Measurements from ENCODE around the gene NUP50.

NUP50 gene

DNA sequence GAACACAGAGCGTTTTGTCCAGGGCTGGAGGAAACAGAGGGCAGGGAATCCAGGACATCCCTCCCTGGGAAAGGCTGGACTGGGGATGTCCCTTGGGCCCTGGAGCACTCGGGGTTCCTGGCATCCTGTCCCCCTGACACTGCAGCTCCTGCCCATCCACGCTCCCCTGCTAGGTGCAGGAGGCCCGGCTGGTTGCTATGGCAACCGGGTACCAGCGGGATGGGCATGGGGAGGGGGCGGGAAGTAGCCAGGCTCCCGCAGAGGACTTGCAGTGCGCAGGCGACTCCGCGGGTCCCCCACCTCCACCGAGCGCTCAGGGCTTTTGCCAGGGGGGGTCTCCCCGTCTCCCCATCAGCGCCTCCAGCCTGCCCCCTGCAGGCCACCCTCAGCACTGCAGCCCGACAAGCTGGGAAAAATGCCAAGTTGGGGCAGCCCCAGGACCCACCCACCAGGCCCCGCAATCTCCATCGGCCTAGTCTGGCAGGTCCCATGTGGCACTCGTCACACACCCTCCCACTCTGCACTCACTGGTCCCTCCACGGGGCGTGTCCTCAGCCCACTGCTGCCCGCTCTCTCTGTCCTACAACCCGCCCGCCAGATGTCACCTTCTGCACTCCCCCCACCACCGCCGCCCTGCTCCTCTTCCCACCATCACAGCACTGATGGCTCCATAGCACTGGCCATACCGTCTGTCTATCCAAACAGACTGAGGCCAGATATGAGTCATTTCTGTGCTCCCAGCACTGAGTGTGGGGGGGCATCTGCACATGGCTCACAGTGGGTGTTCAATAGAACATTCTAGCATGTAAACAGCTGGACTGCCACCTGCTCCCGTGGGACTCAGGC is 45.5 kb downstream of the NUP50 start:
- WGBS (ENCODE audit: insufficient coverage, insufficient read length): no CpG with 5 or more reads among the region's 29 CpGs
- no peak for DNase-seq (ENCODE audit: low read depth, low spot score)
- H3K4me1 ChIP-seq (ENCODE audit: control insufficient read depth, insufficient read depth, low read length): peaks cover 1% of the 10 kb centered on the region
- no peak overlapping the region for H3K4me3 ChIP-seq (ENCODE audit: low read length)
- no peaks in the 10 kb centered on the region for H3K9me3 ChIP-seq (ENCODE audit: control insufficient read depth, insufficient read depth, low read length)
- no peaks in the 10 kb centered on the region for H3K27me3 ChIP-seq (ENCODE audit: control insufficient read depth, insufficient read depth, low read length)
- no peak overlapping the region for H3K27ac ChIP-seq (ENCODE audit: low read length)
- no peaks in the 10 kb centered on the region for H3K36me3 ChIP-seq (ENCODE audit: control insufficient read depth, insufficient read depth, low read length)

DNA sequence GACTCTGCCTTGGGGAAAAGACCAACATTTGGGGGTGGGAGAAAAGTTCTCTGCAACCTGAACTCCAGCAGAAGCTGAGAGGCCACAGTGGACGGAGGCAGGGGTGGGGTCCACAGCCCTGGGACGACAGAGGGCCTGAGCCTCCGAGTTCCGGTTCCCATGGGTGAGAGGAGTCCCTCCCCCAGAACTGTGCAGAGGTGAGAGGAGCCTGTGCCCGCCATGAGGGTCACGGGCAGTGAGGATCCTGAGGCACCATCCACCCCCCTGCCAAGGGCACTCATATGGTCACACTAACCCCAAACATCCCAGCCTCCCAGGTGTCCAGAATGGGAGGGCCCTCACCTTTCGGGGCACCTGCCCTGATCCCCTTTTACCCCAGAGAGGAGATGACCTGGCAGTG is 46.4 kb downstream of the NUP50 start:
- Histone ChIP-seq H3K9me3 (ENCODE audit: control insufficient read depth, insufficient read depth, low read length) (no peaks in the 10 kb centered on the region), H3K27me3 (ENCODE audit: control insufficient read depth, insufficient read depth, low read length) (no peaks in the 10 kb centered on the region), H3K36me3 (ENCODE audit: control insufficient read depth, insufficient read depth, low read length) (no peaks in the 10 kb centered on the region), H3K27ac (ENCODE audit: low read length) (no peak overlapping the region), H3K4me3 (ENCODE audit: low read length) (no peak overlapping the region), H3K4me1 (ENCODE audit: control insufficient read depth, insufficient read depth, low read length) (peaks cover 1% of the 10 kb centered on the region)
- no peak for DNase-seq (ENCODE audit: low read depth, low spot score)
- no CpG with 5 or more reads among the region's 7 CpGs for WGBS (ENCODE audit: insufficient coverage, insufficient read length)

DNA sequence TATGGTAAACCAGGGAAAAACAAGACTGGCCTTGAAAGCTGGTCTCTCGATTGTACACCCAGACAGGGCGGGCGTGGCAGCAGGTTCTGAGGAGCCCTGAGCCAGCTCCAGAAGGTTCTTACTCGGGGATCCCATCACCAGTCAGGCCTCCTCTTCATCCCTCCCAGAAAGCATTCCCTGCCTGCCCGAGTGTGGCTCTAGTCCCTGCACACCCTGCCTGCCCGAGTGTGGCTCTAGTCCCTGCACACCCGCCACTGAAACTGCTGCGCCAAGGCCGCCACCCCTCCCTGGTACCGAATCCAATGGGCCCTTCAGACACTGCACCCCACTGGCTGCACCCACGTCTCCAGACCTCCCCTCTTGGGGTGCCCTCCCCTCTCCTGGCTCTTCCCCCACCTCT is 46.9 kb downstream of the NUP50 start:
- Histone ChIP-seq H3K4me3 (ENCODE audit: low read length) (no peak overlapping the region), H3K27ac (ENCODE audit: low read length) (no peak overlapping the region), H3K36me3 (ENCODE audit: control insufficient read depth, insufficient read depth, low read length) (no peaks in the 10 kb centered on the region), H3K27me3 (ENCODE audit: control insufficient read depth, insufficient read depth, low read length) (no peaks in the 10 kb centered on the region), H3K9me3 (ENCODE audit: control insufficient read depth, insufficient read depth, low read length) (no peaks in the 10 kb centered on the region), H3K4me1 (ENCODE audit: control insufficient read depth, insufficient read depth, low read length) (peaks cover 1% of the 10 kb centered on the region)
- DNase-seq (ENCODE audit: low read depth, low spot score): no peak
- WGBS (ENCODE audit: insufficient coverage, insufficient read length): no CpG with 5 or more reads among the region's 11 CpGs

DNA sequence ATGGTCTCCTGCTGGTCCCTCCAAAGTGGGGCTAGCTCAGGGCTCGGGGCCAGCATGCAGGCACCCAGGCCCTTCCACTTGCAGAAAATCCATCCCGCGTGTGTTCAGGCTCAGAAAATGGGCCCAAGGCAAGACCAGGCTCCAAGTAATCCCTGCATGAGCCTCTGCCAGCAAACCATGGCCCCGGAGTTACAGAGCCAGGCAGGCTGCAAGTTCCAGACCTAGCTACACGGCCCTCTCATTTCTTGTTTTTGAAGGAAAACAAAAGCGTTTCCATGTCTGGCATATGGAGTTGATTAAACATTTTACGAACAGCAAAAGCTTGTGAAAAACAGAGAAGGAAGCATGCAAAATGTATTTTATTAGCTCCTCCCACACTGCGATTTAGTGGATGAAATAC is 47.3 kb downstream of the NUP50 start:
- no peaks in the 10 kb centered on the region for H3K9me3 ChIP-seq (ENCODE audit: control insufficient read depth, insufficient read depth, low read length)
- no peaks in the 10 kb centered on the region for H3K36me3 ChIP-seq (ENCODE audit: control insufficient read depth, insufficient read depth, low read length)
- WGBS (ENCODE audit: insufficient coverage, insufficient read length): no CpG with 5 or more reads among the region's 8 CpGs
- H3K4me3 ChIP-seq (ENCODE audit: low read length): no peak overlapping the region
- no peak overlapping the region for H3K27ac ChIP-seq (ENCODE audit: low read length)
- H3K4me1 ChIP-seq (ENCODE audit: control insufficient read depth, insufficient read depth, low read length): peaks cover 1% of the 10 kb centered on the region
- H3K27me3 ChIP-seq (ENCODE audit: control insufficient read depth, insufficient read depth, low read length): no peaks in the 10 kb centered on the region
- no peak for DNase-seq (ENCODE audit: low read depth, low spot score)

DNA sequence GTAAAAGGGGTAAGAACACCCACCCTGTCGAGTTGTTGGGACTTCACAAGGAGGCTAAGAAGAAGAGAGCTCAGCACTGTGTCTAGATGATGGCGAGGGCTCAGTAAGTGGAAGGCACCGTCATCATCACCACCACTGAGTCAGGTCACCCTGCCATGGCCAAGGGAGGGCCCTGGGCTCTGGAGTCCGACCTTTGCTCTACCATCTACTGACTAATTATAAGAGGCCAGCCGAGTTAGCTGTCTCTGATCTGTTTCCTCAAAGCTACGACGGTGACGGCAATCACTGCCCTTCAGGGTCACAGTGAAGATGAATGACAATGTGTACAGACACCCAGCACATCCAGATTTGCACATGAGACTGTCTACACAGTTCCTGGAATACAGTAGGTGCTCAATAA is 47.7 kb downstream of the NUP50 start:
- H3K4me1 ChIP-seq (ENCODE audit: control insufficient read depth, insufficient read depth, low read length): peaks cover 1% of the 10 kb centered on the region
- WGBS (ENCODE audit: insufficient coverage, insufficient read length): no CpG with 5 or more reads among the region's 8 CpGs
- H3K36me3 ChIP-seq (ENCODE audit: control insufficient read depth, insufficient read depth, low read length): no peaks in the 10 kb centered on the region
- no peaks in the 10 kb centered on the region for H3K27me3 ChIP-seq (ENCODE audit: control insufficient read depth, insufficient read depth, low read length)
- no peaks in the 10 kb centered on the region for H3K9me3 ChIP-seq (ENCODE audit: control insufficient read depth, insufficient read depth, low read length)
- no peak for DNase-seq (ENCODE audit: low read depth, low spot score)
- no peak overlapping the region for H3K4me3 ChIP-seq (ENCODE audit: low read length)
- H3K27ac ChIP-seq (ENCODE audit: low read length): no peak overlapping the region

DNA sequence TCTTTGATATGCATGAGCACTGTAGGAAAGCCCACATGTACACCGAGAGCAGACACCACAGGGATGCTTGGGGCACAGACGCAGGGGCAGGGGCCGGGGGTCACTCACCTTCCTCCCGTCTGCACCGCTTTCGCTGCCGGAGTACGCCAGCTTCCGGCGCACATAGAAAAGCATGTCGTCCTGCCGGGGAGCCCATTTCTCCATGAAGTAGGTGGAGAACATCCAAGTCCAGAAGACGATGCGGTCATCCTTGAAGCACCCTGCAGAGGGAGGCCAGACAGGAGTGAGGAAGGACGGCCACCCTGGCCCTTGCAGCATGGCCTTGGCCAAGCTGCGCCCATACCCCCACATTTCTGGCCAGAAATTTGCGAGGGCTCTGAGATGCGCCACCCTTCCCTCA is 48.1 kb downstream of the NUP50 start:
- H3K27me3 ChIP-seq (ENCODE audit: control insufficient read depth, insufficient read depth, low read length): no peaks in the 10 kb centered on the region
- H3K36me3 ChIP-seq (ENCODE audit: control insufficient read depth, insufficient read depth, low read length): no peaks in the 10 kb centered on the region
- no CpG with 5 or more reads among the region's 18 CpGs for WGBS (ENCODE audit: insufficient coverage, insufficient read length)
- H3K9me3 ChIP-seq (ENCODE audit: control insufficient read depth, insufficient read depth, low read length): no peaks in the 10 kb centered on the region
- H3K4me1 ChIP-seq (ENCODE audit: control insufficient read depth, insufficient read depth, low read length): peaks cover 1% of the 10 kb centered on the region
- H3K27ac ChIP-seq (ENCODE audit: low read length): no peak overlapping the region
- DNase-seq (ENCODE audit: low read depth, low spot score): no peak
- H3K4me3 ChIP-seq (ENCODE audit: low read length): no peak overlapping the region

DNA sequence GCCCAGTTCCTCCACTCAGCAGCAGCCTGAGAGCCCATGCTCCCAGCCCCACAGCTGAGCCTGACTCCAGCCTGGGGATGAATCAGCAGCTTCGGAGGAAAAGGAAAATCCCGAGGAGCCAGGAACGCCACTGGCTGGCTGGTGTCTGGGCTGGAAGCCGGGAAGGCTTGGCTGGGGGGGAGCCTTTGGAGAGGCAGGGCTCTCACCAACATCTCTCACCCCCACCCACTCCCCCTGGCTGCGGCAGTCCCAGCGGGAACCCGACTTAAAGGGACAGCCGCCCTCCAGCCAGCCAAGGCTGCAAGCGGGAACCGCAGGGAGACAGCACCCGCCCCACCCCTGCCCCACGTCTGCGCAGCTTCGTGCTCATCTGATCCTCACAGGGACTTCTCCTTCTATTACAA is 48.6 kb downstream of the NUP50 start:
- WGBS (ENCODE audit: insufficient coverage, insufficient read length): no CpG with 5 or more reads among the region's 14 CpGs

DNA sequence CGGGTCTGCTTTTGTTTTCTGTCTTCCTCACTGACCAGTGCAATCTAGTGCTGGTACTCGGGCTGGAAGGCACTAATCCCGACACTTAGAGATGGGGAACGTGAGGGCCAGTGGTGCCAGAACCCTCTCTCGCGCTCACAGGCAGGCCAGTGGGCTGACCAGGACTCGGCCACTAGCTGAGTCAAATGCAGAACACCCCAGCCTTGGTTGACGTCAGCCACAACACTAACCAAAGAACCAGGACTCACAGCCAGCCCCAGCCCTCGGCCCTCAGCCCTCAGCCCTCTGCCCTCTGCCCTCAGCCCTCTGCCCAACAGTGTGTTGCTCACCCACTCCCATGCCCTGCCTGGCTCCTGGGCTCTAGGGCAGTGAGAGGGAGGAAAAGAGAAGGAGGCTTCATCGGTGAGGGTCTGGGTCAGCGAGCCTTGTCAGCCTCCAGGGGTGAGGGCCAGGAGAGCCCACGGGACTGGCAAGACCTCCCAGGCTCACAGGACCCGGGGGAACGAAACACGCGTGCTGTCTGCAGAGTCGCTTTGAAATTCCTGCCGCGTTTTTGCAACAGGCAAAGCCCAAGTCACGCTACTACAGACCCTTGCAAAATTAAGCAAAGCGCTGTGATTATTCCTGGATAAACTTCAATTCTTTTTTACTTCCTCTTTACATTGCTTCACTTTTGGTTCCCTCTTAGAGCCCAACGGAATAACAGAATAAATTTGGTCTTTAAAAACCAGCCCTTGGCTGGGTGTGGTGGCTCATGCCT is 49.4 kb downstream of the NUP50 start:
- H3K36me3 ChIP-seq (ENCODE audit: control insufficient read depth, insufficient read depth, low read length): no peaks in the 10 kb centered on the region
- no peaks in the 10 kb centered on the region for H3K9me3 ChIP-seq (ENCODE audit: control insufficient read depth, insufficient read depth, low read length)
- H3K4me1 ChIP-seq (ENCODE audit: control insufficient read depth, insufficient read depth, low read length): peaks cover 1% of the 10 kb centered on the region
- H3K4me3 ChIP-seq (ENCODE audit: low read length): no peak overlapping the region
- WGBS (ENCODE audit: insufficient coverage, insufficient read length): no CpG with 5 or more reads among the region's 22 CpGs
- no peaks in the 10 kb centered on the region for H3K27me3 ChIP-seq (ENCODE audit: control insufficient read depth, insufficient read depth, low read length)
- H3K27ac ChIP-seq (ENCODE audit: low read length): no peak overlapping the region
- DNase-seq (ENCODE audit: low read depth, low spot score): no peak

More for the DNA sequence above, 48.6 kb downstream of the NUP50 start:
- Histone ChIP-seq H3K4me1 (ENCODE audit: control insufficient read depth, insufficient read depth, low read length) (peaks cover 1% of the 10 kb centered on the region), H3K27me3 (ENCODE audit: control insufficient read depth, insufficient read depth, low read length) (no peaks in the 10 kb centered on the region), H3K4me3 (ENCODE audit: low read length) (no peak overlapping the region), H3K9me3 (ENCODE audit: control insufficient read depth, insufficient read depth, low read length) (no peaks in the 10 kb centered on the region), H3K36me3 (ENCODE audit: control insufficient read depth, insufficient read depth, low read length) (no peaks in the 10 kb centered on the region), H3K27ac (ENCODE audit: low read length) (no peak overlapping the region)
- DNase-seq (ENCODE audit: low read depth, low spot score): no peak

DNA sequence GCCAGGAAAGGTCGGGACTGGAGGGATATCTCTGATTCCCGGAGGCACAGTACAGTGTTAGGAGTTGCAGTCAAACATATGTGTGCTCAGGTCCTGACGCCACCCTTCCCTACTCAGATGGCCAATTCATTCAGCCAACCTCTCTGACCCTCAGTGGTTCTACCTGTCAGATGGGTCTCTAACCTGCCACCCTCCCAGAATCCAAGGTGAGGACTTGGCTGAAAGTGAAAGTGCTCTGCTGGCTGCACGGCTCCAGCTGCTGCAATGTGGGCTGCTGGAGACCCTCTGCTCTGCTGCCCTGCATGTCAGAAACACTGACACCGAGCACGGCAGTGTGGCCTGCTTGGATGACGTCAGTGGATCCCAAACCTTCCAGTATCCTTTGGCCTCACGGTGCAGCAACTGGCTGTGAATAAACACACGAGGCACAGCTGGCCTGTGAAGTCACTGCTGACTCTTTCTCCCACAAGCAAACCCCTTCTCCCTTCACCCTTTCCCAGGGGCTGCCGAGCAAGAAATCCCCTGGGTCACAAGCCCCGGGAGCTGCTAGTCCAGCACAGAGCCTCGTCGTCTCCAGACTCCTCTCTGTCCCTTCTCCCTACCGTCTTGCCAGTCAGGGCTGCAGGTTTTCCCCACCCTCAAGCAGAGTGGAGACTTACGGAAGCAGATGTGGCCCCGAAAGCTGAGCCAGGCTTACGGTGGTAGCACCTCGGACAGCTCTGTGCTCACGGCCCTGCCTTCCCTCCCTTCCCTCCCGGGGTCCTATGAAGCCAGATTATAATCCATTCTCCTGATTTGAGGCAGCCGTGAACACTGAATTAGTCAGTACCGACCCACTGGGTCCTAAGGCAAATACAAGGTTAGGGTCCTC is 52.6 kb downstream of the NUP50 start:
- no peaks in the 10 kb centered on the region for H3K9me3 ChIP-seq (ENCODE audit: control insufficient read depth, insufficient read depth, low read length)
- DNase-seq (ENCODE audit: low read depth, low spot score): no peak
- no peaks in the 10 kb centered on the region; the same call in 1 of the 2 replicates for H3K4me1 ChIP-seq (ENCODE audit: control insufficient read depth, insufficient read depth, low read length)
- H3K36me3 ChIP-seq (ENCODE audit: control insufficient read depth, insufficient read depth, low read length): no peaks in the 10 kb centered on the region
- no peaks in the 10 kb centered on the region for H3K27me3 ChIP-seq (ENCODE audit: control insufficient read depth, insufficient read depth, low read length)
- no peak overlapping the region for H3K4me3 ChIP-seq (ENCODE audit: low read length)
- no CpG with 5 or more reads among the region's 22 CpGs for WGBS (ENCODE audit: insufficient coverage, insufficient read length)
- no peak overlapping the region for H3K27ac ChIP-seq (ENCODE audit: low read length)

DNA sequence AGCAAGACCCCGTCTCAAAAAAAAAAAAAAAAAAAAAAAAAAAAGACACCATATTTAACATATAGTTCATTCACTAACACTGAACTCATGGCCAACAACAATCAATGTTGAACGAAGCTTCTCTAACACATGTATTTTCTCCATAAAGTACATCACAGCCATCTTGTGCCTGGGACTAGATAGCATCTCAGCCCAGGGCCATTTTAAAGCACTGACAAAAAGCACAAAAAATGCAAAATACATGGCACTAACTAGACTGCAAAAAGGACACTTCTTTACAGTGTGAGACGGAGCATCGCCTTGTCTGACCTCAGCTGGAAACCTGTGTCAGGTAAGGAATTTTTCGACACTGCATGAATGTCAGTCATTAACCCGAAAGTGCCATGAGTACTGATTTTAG is 53.6 kb downstream of the NUP50 start:
- no peaks in the 10 kb centered on the region for H3K27me3 ChIP-seq (ENCODE audit: control insufficient read depth, insufficient read depth, low read length)
- no peaks in the 10 kb centered on the region for H3K9me3 ChIP-seq (ENCODE audit: control insufficient read depth, insufficient read depth, low read length)
- H3K4me1 ChIP-seq (ENCODE audit: control insufficient read depth, insufficient read depth, low read length): no peaks in the 10 kb centered on the region; the same call in 1 of the 2 replicates
- no peaks in the 10 kb centered on the region for H3K36me3 ChIP-seq (ENCODE audit: control insufficient read depth, insufficient read depth, low read length)
- no CpG with 5 or more reads among the region's 6 CpGs for WGBS (ENCODE audit: insufficient coverage, insufficient read length)
- no peak for DNase-seq (ENCODE audit: low read depth, low spot score)
- H3K4me3 ChIP-seq (ENCODE audit: low read length): no peak overlapping the region
- H3K27ac ChIP-seq (ENCODE audit: low read length): no peak overlapping the region

Measured in iPS DF 6.9 (cell line).